SU-DHL-6 (cell line): ENCODE measurements around the gene FMN1.

Experiments used
- H2AFZ ChIP-seq: fragments of 200-600 bp; sonication (generic); 2 replicates; pipeline ENCODE4 v1.6.1; 2014; ENCODE audit warnings: low read depth, mild to moderate bottlenecking, moderate library complexity, mixed read lengths, antibody characterized with exemption, low read length; ENCODE audit not compliant: severe bottlenecking
- H3F3A ChIP-seq: fragments of 200-600 bp; shearing (Covaris generic); 2 replicates; pipeline ENCODE4 v1.6.0; 2016; ENCODE audit warnings: antibody characterized with exemption, mild to moderate bottlenecking; ENCODE audit not compliant: insufficient read depth
- H3K27ac ChIP-seq: fragments of 200-600 bp; sonication (generic); 2 replicates; pipeline ENCODE4 v1.5.1; 2016; ENCODE audit warnings: low read depth, mild to moderate bottlenecking, low read length, moderate library complexity, mixed read lengths
- H3K27me3 ChIP-seq: fragments of 200-600 bp; sonication (generic), shearing (Covaris generic); 2 replicates; pipeline ENCODE4 v1.6.0; 2014; ENCODE audit warnings: mild to moderate bottlenecking, low read length
- H3K36me3 ChIP-seq: fragments of 200-600 bp; sonication (generic); 2 replicates; pipeline ENCODE4 v1.6.1; 2014; ENCODE audit warnings: mild to moderate bottlenecking, low read length, mixed read lengths
- H3K4me2 ChIP-seq: fragments of 300-600, 200-600 bp; shearing (Covaris generic), sonication (generic); 2 replicates; pipeline ENCODE4 v1.6.0; 2014; ENCODE audit warnings: low read length, low read depth, mild to moderate bottlenecking; ENCODE audit not compliant: poor library complexity, severe bottlenecking
- H3K4me3 ChIP-seq: fragments of 200-600 bp; sonication (generic); 2 replicates; pipeline ENCODE4 v1.5.1; 2014; ENCODE audit warnings: antibody characterized with exemption, low read length, mild to moderate bottlenecking, mixed read lengths; ENCODE audit not compliant: insufficient read depth, poor library complexity, severe bottlenecking
- H3K79me2 ChIP-seq: fragments of 200-600 bp; sonication (generic); 2 replicates; pipeline ENCODE4 v1.6.1; 2014; ENCODE audit warnings: mild to moderate bottlenecking, low read length, moderate library complexity; ENCODE audit not compliant: insufficient read depth
- H3K9ac ChIP-seq: fragments of 200-600 bp; sonication (generic); 2 replicates; pipeline ENCODE4 v1.7.0; 2014; ENCODE audit warnings: mild to moderate bottlenecking, low read length
- H3K9me2 ChIP-seq: fragments of 200-600 bp; sonication (generic); replicated peaks from 2 replicates; pipeline ENCODE4 v1.6.1; 2014; ENCODE audit warnings: low read length; ENCODE audit not compliant: insufficient read depth
- H3K9me3 ChIP-seq: fragments of 200-600 bp; sonication (generic); 2 replicates; pipeline ENCODE4 v1.6.1; 2014; ENCODE audit warnings: low read length, mixed read lengths; ENCODE audit not compliant: insufficient read depth
- H4K20me1 ChIP-seq: fragments of 200-600 bp; sonication (generic); 2 replicates; pipeline ENCODE4 v1.6.1; 2014; ENCODE audit warnings: low read depth, mild to moderate bottlenecking, antibody characterized with exemption, low read length, moderate library complexity, mixed read lengths
- CTCF ChIP-seq: fragments of 200-600 bp; sonication (generic); IDR thresholded peaks from one replicate; pipeline ENCODE4 v1.5.1; 2017; ENCODE audit warnings: antibody characterized with exemption, mild to moderate bottlenecking, low read length, moderate library complexity; ENCODE audit not compliant: insufficient read depth, poor library complexity, severe bottlenecking
- EZH2phosphoT487 ChIP-seq: fragments of 200-600 bp; sonication (generic), shearing (Covaris generic); conservative IDR thresholded peaks from 2 replicates; pipeline ENCODE4 v1.6.1; 2018; ENCODE audit warnings: mild to moderate bottlenecking, antibody characterized with exemption, low read length, moderate library complexity, mixed read lengths

Gene FMN1

GRCh38 chr15:32986147-32986546 lies 208.4 kb downstream of the FMN1 start:
- H3K36me3 ChIP-seq = no peaks in the 10 kb centered on the region
- no peaks in the 10 kb centered on the region for H3K79me2 ChIP-seq
- TF ChIP-seq EZH2phosphoT487 (no peak), CTCF (no peak)

GRCh38 chr15:32983679-32984078 lies 210.8 kb downstream of the FMN1 start:
- Histone ChIP-seq H3K27ac (no peak overlapping the region), H3K4me2 (no peak overlapping the region), H3K36me3 (no peaks in the 10 kb centered on the region), H3K4me3 (no peak overlapping the region), H3K9me2 (no peaks in the 10 kb centered on the region), H4K20me1 (no peaks in the 10 kb centered on the region), H3F3A (no peaks in the 10 kb centered on the region), H3K9me3 (no peaks in the 10 kb centered on the region), H3K9ac (no peak overlapping the region), H2AFZ (no peak overlapping the region), H3K27me3 (no peaks in the 10 kb centered on the region), H3K79me2 (no peaks in the 10 kb centered on the region)
- no peak for TF ChIP-seq EZH2phosphoT487
- no peak for TF ChIP-seq CTCF

More at GRCh38 chr15:32986147-32986546, 208.4 kb downstream of the FMN1 start:
- Histone ChIP-seq H3K4me2 (no peak overlapping the region), H3K27ac (no peak overlapping the region), H3K9me2 (no peaks in the 10 kb centered on the region), H2AFZ (no peak overlapping the region), H3K27me3 (no peaks in the 10 kb centered on the region), H3F3A (no peaks in the 10 kb centered on the region), H3K9ac (no peak overlapping the region), H3K9me3 (no peaks in the 10 kb centered on the region), H4K20me1 (no peaks in the 10 kb centered on the region), H3K4me3 (no peak overlapping the region)

GRCh38 chr15:32982001-32982400 lies 212.5 kb downstream of the FMN1 start:
- Histone ChIP-seq H3K27me3 (no peaks in the 10 kb centered on the region), H4K20me1 (no peaks in the 10 kb centered on the region), H3K9ac (no peak overlapping the region), H3K9me3 (no peaks in the 10 kb centered on the region), H3K9me2 (no peaks in the 10 kb centered on the region), H3K36me3 (no peaks in the 10 kb centered on the region), H3K4me2 (no peak overlapping the region), H3K27ac (no peak overlapping the region), H2AFZ (no peak overlapping the region), H3K4me3 (no peak overlapping the region), H3K79me2 (no peaks in the 10 kb centered on the region), H3F3A (no peaks in the 10 kb centered on the region)
- no peak for TF ChIP-seq CTCF
- TF ChIP-seq EZH2phosphoT487 = no peak
